ENCODE data around the gene OTUB1. TPM values are rescaled to one million over a fixed set of nuclear protein-coding genes. Genes with fewer than 3 reads are reported as not detected.
A peak's percentile ranks its signal among the peaks of the same experiment; 100 is the strongest.
"Not testable (repeated sequence)": the region's sequence is repeated elsewhere in the genome, so short reads cannot be mapped to it uniquely, and the experiment has no call there.

Gene OTUB1
- total RNA-seq, 3 donors from 2014 or later: 50.9 to 81.4 (median 79.3) TPM

DNA sequence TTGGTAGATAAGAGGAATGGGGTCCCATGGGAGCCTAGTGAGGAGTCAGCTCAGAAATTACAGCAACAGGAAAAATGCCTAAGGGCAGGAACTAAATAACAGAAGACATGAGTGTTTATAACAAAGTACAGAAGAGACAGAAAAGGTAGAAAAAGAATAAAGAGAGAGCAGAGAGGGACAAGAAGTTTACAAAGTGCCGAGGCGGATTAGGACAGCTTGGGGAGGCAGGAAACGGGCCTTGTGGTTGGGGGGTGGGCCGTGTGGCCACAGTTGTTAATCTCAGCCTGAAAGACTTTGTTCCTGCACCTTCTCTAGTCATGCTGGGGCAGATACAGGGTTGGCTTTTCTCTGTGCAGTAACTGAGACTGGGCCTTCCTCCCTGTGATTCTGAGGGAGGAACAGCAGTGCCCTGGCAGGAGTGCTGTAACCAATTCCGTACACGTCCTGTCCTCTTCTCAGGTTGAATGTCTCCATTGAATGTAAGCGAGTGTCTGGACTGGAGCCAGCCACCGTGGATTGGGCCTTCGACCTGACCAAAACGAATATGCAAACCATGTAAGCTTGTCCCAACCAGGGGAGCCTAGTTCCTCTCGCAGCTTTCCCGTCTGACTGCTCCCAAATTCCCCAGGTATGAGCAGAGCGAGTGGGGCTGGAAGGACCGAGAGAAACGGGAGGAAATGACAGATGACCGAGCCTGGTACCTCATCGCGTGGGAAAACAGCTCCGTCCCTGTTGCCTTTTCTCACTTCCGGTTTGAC lies 34.3 kb upstream of the OTUB1 start:
- Histone ChIP-seq H3K36me3 (no peaks in the 10 kb centered on the region), H3K27ac (peak overlapping the region; percentile 22 to 75), H3K4me3 (peak overlapping the region in 1 of 3 donors; percentile 31), H3K9me3 (no peaks in the 10 kb centered on the region), H3K4me1 (no peaks in the 10 kb centered on the region), H3K27me3 (no peaks in the 10 kb centered on the region)
- intact Hi-C loops (cut with DNase I; ENCODE audit: low total_unique reads): loop anchor here (2.0 kb wide), 1 partner anchor 59 kb away; no protein-coding TSS in a partner anchor
- DNase-seq (ENCODE audit: low spot score in 2 of 2): peak in 1 of 2 donors; percentile 60
- TF ChIP-seq POLR2AphosphoS5 (IDR thresholded peaks at IDR 0.05): no peak
- TF ChIP-seq, protein P1, sequence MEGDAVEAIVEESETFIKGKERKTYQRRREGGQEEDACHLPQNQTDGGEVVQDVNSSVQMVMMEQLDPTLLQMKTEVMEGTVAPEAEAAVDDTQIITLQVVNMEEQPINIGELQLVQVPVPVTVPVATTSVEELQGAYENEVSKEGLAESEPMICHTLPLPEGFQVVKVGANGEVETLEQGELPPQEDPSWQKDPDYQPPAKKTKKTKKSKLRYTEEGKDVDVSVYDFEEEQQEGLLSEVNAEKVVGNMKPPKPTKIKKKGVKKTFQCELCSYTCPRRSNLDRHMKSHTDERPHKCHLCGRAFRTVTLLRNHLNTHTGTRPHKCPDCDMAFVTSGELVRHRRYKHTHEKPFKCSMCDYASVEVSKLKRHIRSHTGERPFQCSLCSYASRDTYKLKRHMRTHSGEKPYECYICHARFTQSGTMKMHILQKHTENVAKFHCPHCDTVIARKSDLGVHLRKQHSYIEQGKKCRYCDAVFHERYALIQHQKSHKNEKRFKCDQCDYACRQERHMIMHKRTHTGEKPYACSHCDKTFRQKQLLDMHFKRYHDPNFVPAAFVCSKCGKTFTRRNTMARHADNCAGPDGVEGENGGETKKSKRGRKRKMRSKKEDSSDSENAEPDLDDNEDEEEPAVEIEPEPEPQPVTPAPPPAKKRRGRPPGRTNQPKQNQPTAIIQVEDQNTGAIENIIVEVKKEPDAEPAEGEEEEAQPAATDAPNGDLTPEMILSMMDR (IDR thresholded peaks at IDR 0.05): no peak
- no peak for TF ChIP-seq POLR2A (IDR thresholded peaks at IDR 0.05)

DNA sequence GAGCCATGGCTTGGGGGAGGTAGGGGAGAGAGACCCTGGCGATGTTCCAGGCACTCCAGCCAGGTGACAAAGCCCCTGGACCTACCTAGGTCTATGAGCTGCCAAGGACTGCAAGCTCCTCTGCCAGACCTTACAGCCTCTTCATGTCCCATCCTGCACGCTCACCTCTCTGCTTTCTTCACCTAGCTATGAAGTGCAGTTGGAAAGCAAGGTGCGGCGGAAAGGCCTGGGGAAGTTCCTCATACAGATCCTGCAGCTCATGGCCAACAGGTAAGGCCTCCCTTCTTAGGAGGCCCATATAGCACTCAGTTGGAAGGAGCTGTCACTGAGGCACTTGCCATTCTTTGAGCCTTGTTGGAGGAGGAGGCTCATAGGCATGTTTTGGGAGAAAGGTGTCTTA lies 33.7 kb upstream of the OTUB1 start:
- no peaks in the 10 kb centered on the region for H3K4me1 ChIP-seq
- H3K9me3 ChIP-seq: no peaks in the 10 kb centered on the region
- H3K27ac ChIP-seq: peak overlapping the region; percentile 22 to 75
- peak overlapping the region in 1 of 3 donors; percentile 31 for H3K4me3 ChIP-seq
- DNase-seq (ENCODE audit: low spot score in 2 of 2): no peak
- intact Hi-C loops (cut with DNase I; ENCODE audit: low total_unique reads): no loop called here
- H3K36me3 ChIP-seq: no peaks in the 10 kb centered on the region
- H3K27me3 ChIP-seq: no peaks in the 10 kb centered on the region
- TF ChIP-seq, protein P1 (IDR thresholded peaks at IDR 0.05): no peak
- TF ChIP-seq POLR2A (IDR thresholded peaks at IDR 0.05) (no peak), POLR2AphosphoS5 (IDR thresholded peaks at IDR 0.05) (no peak)

DNA sequence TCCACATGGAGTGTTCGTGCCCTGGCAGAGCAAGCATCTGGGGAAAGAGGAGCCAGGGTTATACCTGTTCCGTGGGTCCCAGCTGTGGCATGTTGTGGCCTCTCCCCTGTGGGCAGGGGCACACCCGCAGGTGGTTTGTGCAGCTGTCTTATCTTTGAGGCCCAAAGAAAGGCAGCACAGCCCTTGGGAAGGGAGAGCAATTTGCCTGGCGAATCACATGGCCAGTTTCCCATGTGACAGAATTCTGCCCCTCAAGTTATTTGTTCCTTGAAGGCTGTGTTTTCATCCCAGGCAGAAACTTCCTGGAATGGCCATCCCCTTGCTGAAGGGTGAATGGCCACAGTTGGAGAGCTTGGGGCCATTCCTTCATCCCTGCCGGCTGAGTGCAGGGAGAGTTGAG lies 28.2 kb upstream of the OTUB1 start:
- Histone ChIP-seq H3K4me1 (no peaks in the 10 kb centered on the region), H3K4me3 (no peak overlapping the region), H3K27ac (no peak overlapping the region), H3K9me3 (no peaks in the 10 kb centered on the region), H3K27me3 (no peaks in the 10 kb centered on the region), H3K36me3 (no peaks in the 10 kb centered on the region)
- intact Hi-C loops (cut with DNase I; ENCODE audit: low total_unique reads): loop anchor here (5.0 kb wide), 1 partner anchor 196 kb away; no protein-coding TSS in a partner anchor
- TF ChIP-seq POLR2AphosphoS5 (IDR thresholded peaks at IDR 0.05) (no peak), POLR2A (IDR thresholded peaks at IDR 0.05) (no peak)
- TF ChIP-seq, protein P1 (IDR thresholded peaks at IDR 0.05): no peak
- DNase-seq (ENCODE audit: low spot score in 2 of 2): no peak

DNA sequence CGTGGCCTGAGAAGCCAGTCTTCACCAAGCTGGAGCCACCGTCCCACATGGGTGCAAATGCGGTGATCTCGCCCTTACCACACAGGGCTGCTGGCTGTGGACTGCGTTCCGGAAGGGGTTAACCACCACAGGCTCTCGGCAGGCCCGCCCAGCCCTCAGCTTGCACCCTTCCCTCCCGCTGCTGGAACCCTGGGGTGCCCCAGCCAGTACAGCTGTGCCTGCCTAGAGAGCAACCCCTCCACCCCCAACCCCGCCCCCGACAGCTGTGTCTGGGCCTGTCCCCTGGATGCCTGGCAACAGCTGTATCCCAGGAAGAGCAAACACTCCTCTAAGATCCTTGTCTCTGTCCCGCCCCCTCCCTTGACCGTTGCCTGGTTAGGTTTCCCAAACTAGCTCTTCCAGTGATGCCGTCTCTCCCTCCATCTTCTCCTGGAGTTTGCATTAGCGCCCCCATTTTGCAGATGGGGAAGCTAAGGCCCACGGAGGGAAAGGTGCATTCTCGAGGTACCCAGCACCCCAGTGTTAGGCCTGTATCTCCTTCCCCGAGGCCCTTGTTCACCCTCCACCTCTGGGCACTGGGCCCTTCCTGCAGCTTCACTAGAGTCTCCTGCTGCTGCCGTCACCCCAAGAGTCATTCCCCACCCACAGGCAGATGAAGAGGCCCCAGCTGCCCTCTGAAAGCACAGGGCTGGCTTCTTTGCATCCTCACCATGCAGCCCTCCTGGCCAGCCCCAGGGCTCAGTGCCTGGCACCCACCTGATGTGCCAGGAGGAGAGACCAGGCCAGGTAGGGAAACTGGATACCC lies 24.4 kb upstream of the OTUB1 start:
- Histone ChIP-seq H3K9me3 (no peaks in the 10 kb centered on the region), H3K4me3 (no peak overlapping the region), H3K27me3 (no peaks in the 10 kb centered on the region), H3K4me1 (no peaks in the 10 kb centered on the region), H3K27ac (peak overlapping the region; percentile 9 to 13), H3K36me3 (no peaks in the 10 kb centered on the region)
- peak in 1 of 2 donors; percentile 73 for DNase-seq (ENCODE audit: low spot score in 2 of 2)
- TF ChIP-seq, protein P1 (IDR thresholded peaks at IDR 0.05): no peak
- TF ChIP-seq POLR2A (IDR thresholded peaks at IDR 0.05) (no peak), POLR2AphosphoS5 (IDR thresholded peaks at IDR 0.05) (no peak)
- intact Hi-C loops (cut with DNase I; ENCODE audit: low total_unique reads): no loop called here

DNA sequence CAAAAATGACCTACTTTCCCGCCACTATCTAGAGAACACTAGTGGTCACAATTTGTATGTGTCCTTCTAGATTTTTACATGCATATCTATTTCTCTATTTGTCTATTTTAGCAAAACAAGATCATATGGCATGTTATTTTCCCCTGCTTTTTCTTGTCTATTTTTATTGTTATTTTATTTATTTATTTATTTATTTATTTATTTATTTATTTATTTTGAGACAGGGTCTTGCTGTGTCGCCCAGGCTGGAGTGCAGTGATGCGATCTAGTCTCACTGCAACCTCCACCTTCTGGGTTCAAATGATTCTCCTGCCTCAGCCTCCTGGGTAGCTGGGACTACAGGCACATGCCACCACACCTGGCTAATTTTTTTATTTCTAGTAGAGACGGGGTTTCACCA lies 22.3 kb upstream of the OTUB1 start:
- H3K36me3 ChIP-seq; H3K4me1 ChIP-seq; H3K27ac ChIP-seq; DNase-seq (ENCODE audit: low spot score in 2 of 2); intact Hi-C loops (cut with DNase I; ENCODE audit: low total_unique reads); H3K4me3 ChIP-seq; H3K9me3 ChIP-seq; H3K27me3 ChIP-seq: not testable (repeated sequence)

All from breast epithelium (tissue), 4 donors.